SK-N-SH (cell line): Measurements from ENCODE around the gene SLC20A1.

Source experiments
- MXI1 ChIP-seq: IDR thresholded peaks from 2 replicates; pipeline ENCODE4 v1.6.1; 2012; ENCODE audit warnings: mild to moderate bottlenecking, low read depth, low read length, improper control_type of control experiment
- POLR2AphosphoS5 ChIP-seq: IDR thresholded peaks from 2 replicates; pipeline ENCODE4 v1.6.1; 2012; ENCODE audit warnings: low read depth, low read length
- RCOR1 ChIP-seq: fragments of 150-350 bp; IDR thresholded peaks from 2 replicates; pipeline ENCODE4 v1.6.1; 2017; ENCODE audit warnings: antibody characterized with exemption, low read length
- REST ChIP-seq: IDR thresholded peaks from 2 replicates; pipeline ENCODE4 v1.6.1; 2012; ENCODE audit warnings: mild to moderate bottlenecking, low read depth, low read length, moderate library complexity
- YY1 ChIP-seq: IDR thresholded peaks from 2 replicates; pipeline ENCODE4 v1.4.0; 2012; ENCODE audit warnings: low read depth, mild to moderate bottlenecking
- TF ChIP-seq, protein P1 (sequence below): fragments of 200-600 bp; sonication (generic); IDR thresholded peaks from 2 replicates; pipeline ENCODE4 v1.6.1; 2017; ENCODE audit warnings: antibody characterized with exemption, mild to moderate bottlenecking, moderate library complexity
- TF ChIP-seq, protein P2 (sequence below): IDR thresholded peaks from 2 replicates; pipeline ENCODE4 v1.4.0; 2012; ENCODE audit warnings: low read depth
- TF ChIP-seq, protein P3 (sequence below): IDR thresholded peaks from 2 replicates; pipeline ENCODE4 v1.4.0; 2012; ENCODE audit warnings: low read depth, borderline replicate concordance

GRCh38 chr2:112712465-112712864 is 66.7 kb downstream of the SLC20A1 start:
- TF ChIP-seq, protein P1, sequence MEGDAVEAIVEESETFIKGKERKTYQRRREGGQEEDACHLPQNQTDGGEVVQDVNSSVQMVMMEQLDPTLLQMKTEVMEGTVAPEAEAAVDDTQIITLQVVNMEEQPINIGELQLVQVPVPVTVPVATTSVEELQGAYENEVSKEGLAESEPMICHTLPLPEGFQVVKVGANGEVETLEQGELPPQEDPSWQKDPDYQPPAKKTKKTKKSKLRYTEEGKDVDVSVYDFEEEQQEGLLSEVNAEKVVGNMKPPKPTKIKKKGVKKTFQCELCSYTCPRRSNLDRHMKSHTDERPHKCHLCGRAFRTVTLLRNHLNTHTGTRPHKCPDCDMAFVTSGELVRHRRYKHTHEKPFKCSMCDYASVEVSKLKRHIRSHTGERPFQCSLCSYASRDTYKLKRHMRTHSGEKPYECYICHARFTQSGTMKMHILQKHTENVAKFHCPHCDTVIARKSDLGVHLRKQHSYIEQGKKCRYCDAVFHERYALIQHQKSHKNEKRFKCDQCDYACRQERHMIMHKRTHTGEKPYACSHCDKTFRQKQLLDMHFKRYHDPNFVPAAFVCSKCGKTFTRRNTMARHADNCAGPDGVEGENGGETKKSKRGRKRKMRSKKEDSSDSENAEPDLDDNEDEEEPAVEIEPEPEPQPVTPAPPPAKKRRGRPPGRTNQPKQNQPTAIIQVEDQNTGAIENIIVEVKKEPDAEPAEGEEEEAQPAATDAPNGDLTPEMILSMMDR, result no peak
- TF ChIP-seq YY1 (no peak), REST (no peak), POLR2AphosphoS5 (no peak), MXI1 (no peak), RCOR1 (no peak)
- TF ChIP-seq, protein P2, sequence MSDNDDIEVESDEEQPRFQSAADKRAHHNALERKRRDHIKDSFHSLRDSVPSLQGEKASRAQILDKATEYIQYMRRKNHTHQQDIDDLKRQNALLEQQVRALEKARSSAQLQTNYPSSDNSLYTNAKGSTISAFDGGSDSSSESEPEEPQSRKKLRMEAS, result no peak
- TF ChIP-seq, protein P3, sequence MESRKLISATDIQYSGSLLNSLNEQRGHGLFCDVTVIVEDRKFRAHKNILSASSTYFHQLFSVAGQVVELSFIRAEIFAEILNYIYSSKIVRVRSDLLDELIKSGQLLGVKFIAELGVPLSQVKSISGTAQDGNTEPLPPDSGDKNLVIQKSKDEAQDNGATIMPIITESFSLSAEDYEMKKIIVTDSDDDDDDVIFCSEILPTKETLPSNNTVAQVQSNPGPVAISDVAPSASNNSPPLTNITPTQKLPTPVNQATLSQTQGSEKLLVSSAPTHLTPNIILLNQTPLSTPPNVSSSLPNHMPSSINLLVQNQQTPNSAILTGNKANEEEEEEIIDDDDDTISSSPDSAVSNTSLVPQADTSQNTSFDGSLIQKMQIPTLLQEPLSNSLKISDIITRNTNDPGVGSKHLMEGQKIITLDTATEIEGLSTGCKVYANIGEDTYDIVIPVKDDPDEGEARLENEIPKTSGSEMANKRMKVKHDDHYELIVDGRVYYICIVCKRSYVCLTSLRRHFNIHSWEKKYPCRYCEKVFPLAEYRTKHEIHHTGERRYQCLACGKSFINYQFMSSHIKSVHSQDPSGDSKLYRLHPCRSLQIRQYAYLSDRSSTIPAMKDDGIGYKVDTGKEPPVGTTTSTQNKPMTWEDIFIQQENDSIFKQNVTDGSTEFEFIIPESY, result no peak
